WTC11 (cell line): ENCODE measurements around the gene BATF2. TPM values are rescaled to one million over a fixed set of nuclear protein-coding genes. Genes with fewer than 3 reads are reported as not detected.

Experiments
- ATAC-seq: fragments of 200-7000 bp; cut with Tn5 transposase; 2 replicates; pipeline ENCODE4 v1.10.0; 2021; ENCODE audit warnings: mild to moderate bottlenecking, moderate library complexity
- CTCF ChIA-PET: fragments of 300-600 bp; sonication (Branson Sonifier 250); formaldehyde crosslinking; loops from one replicate; lab custom pipeline; 2021; ENCODE audit warnings: antibody characterized with exemption; lab: Charles Lee
- POLR2A ChIA-PET: fragments of 350-600 bp; sonication (Branson Sonifier 250); formaldehyde crosslinking; loops from one replicate; lab custom pipeline; 2021; ENCODE audit warnings: antibody characterized with exemption; lab: Charles Lee
- DNase-seq: peaks from one replicate; pipeline ENCODE4 v3.0.0; 2021; ENCODE audit warnings: low spot score
- H3K27ac Mint-ChIP-seq: 2 replicates; pipeline ENCODE4 v1.8.0; 2021; ENCODE audit warnings: mixed read lengths
- H3K27me3 Mint-ChIP-seq: 2 replicates; pipeline ENCODE4 v1.8.0; 2021; ENCODE audit warnings: low read depth, mild to moderate bottlenecking, moderate library complexity, mixed read lengths
- H3K36me3 Mint-ChIP-seq: 2 replicates; pipeline ENCODE4 v1.8.0; 2021; ENCODE audit warnings: mixed read lengths
- H3K4me1 Mint-ChIP-seq: 2 replicates; pipeline ENCODE4 v1.8.0; 2022; ENCODE audit warnings: mixed read lengths
- H3K4me3 Mint-ChIP-seq: 2 replicates; pipeline ENCODE4 v1.8.0; 2021; ENCODE audit warnings: mild to moderate bottlenecking, moderate library complexity, mixed read lengths
- H3K9me3 Mint-ChIP-seq: 2 replicates; pipeline ENCODE4 v1.8.0; 2021; ENCODE audit warnings: mixed read lengths
- ARID4B ChIP-seq: sonication (generic); formaldehyde crosslinking; IDR thresholded peaks from 2 replicates; pipeline ENCODE4 v1.8.0; 2023; ENCODE audit warnings: missing genetic modification reagents, mild to moderate bottlenecking, borderline replicate concordance
- ATF3 ChIP-seq: sonication (generic); formaldehyde crosslinking; conservative IDR thresholded peaks from 2 replicates; pipeline ENCODE4 v1.8.1; 2022; ENCODE audit warnings: mild to moderate bottlenecking, missing genetic modification reagents
- ATF6 ChIP-seq: sonication (generic); formaldehyde crosslinking; IDR thresholded peaks from 2 replicates; pipeline ENCODE4 v1.8.1; 2023; ENCODE audit warnings: mild to moderate bottlenecking, missing genetic modification reagents
- CREB1 ChIP-seq: sonication (generic); formaldehyde crosslinking; IDR thresholded peaks from 2 replicates; pipeline ENCODE4 v1.8.0; 2023; ENCODE audit warnings: mild to moderate bottlenecking, missing genetic modification reagents
- CREM ChIP-seq: sonication (generic); formaldehyde crosslinking; IDR thresholded peaks from 2 replicates; pipeline ENCODE4 v1.8.1; 2022; ENCODE audit warnings: mild to moderate bottlenecking, missing genetic modification reagents, moderate library complexity
- ELF4 ChIP-seq: sonication (generic); formaldehyde crosslinking; IDR thresholded peaks from 2 replicates; pipeline ENCODE4 v1.8.1; 2022; ENCODE audit warnings: low read depth, mild to moderate bottlenecking, moderate library complexity, missing genetic modification reagents
- HMGA2 ChIP-seq: fragments of 250-450 bp; sonication (Bioruptor Pico); IDR thresholded peaks from 2 replicates; pipeline ENCODE4 v1.4.0; 2021; ENCODE audit warnings: mild to moderate bottlenecking, moderate library complexity
- HMGXB4 ChIP-seq: sonication (generic); formaldehyde crosslinking; IDR thresholded peaks from 2 replicates; pipeline ENCODE4 v1.8.1; 2023; ENCODE audit warnings: mild to moderate bottlenecking, moderate library complexity, missing genetic modification reagents
- JAZF1 ChIP-seq: fragments of 250-450 bp; sonication (Bioruptor Pico); IDR thresholded peaks from 2 replicates; pipeline ENCODE4 v1.9.0; 2021; ENCODE audit warnings: moderate library complexity, mild to moderate bottlenecking, inconsistent platforms
- NFATC4 ChIP-seq: fragments of 250-450 bp; sonication (Bioruptor Pico); IDR thresholded peaks from 2 replicates; pipeline ENCODE4 v1.9.0; 2021; ENCODE audit warnings: mild to moderate bottlenecking
- PRRX2 ChIP-seq: fragments of 250-450 bp; sonication (Bioruptor Pico); IDR thresholded peaks from 2 replicates; pipeline ENCODE4 v1.8.0; 2021; ENCODE audit warnings: mild to moderate bottlenecking
- ZNF219 ChIP-seq: sonication (generic); formaldehyde crosslinking; IDR thresholded peaks from 2 replicates; pipeline ENCODE4 v1.8.0; 2023; ENCODE audit warnings: missing genetic modification reagents, mild to moderate bottlenecking, borderline replicate concordance
- ZNF512 ChIP-seq: sonication (generic); formaldehyde crosslinking; IDR thresholded peaks from 2 replicates; pipeline ENCODE4 v1.8.1; 2022; ENCODE audit warnings: missing genetic modification reagents, borderline replicate concordance
- ZNF671 ChIP-seq: fragments of 250-450 bp; sonication (Bioruptor Pico); IDR thresholded peaks from 2 replicates; pipeline ENCODE4 v1.8.0; 2021; ENCODE audit warnings: mild to moderate bottlenecking
- total RNA-seq: library from RNA; stranded (reverse); gene quantifications from 3 replicates; pipeline ENCODE4 v1.2.3, GENCODE V29; 2021

Gene BATF2
- total RNA-seq, 1 experiment from 2014 or later, result 1.3 TPM

- no peak for TF ChIP-seq ARID4B
- TF ChIP-seq ZNF219 (CRISPR knock-in tag), result no peak
- TF ChIP-seq ATF3 (CRISPR knock-in tag), result no peak
- no peak for TF ChIP-seq CREM
- TF ChIP-seq CREB1 (CRISPR knock-in tag), result no peak
- TF ChIP-seq PRRX2 (CRISPR knock-in tag), result no peak
- no peak for TF ChIP-seq ZNF671 (CRISPR knock-in tag)
- TF ChIP-seq ELF4 (CRISPR knock-in tag), result no peak
- TF ChIP-seq JAZF1, result no peak
- TF ChIP-seq NFATC4 (CRISPR knock-in tag), result no peak
Measured at GRCh38 chr11:64996710-64997380, at the start of gene BATF2 (continued).

GRCh38 chr11:65045728-65046127 is 49.0 kb upstream of the BATF2 start:
- Mint-ChIP-seq H3K36me3 (peaks cover 5% of the 10 kb centered on the region), H3K9me3 (no peaks in the 10 kb centered on the region), H3K27me3 (no peaks in the 10 kb centered on the region), H3K27ac (no peak overlapping the region), H3K4me1 (peaks cover 21% of the 10 kb centered on the region), H3K4me3 (no peak overlapping the region)
- ChIA-PET POLR2A (no interaction called here), CTCF (interaction anchor here (1.1 to 2.7 kb wide), 2 partner anchors 32 to 37 kb away, joined by 3 to 8 read pairs; partner anchors contain the start of gene ARL2)
- ATAC-seq (no peak), DNase-seq (no peak)
- TF ChIP-seq HMGXB4 (CRISPR knock-in tag), result no peak
- TF ChIP-seq PRRX2 (CRISPR knock-in tag), result no peak
- TF ChIP-seq ATF6, result no peak
- no peak for TF ChIP-seq HMGA2
- TF ChIP-seq ZNF512, result no peak
